ENCODE measurements around the gene CASP6.

The CASP6 gene

GRCh38 chr4:109671350-109671749 lies 31.9 kb downstream of the CASP6 start:
- DNase-seq, result no peak

DNA sequence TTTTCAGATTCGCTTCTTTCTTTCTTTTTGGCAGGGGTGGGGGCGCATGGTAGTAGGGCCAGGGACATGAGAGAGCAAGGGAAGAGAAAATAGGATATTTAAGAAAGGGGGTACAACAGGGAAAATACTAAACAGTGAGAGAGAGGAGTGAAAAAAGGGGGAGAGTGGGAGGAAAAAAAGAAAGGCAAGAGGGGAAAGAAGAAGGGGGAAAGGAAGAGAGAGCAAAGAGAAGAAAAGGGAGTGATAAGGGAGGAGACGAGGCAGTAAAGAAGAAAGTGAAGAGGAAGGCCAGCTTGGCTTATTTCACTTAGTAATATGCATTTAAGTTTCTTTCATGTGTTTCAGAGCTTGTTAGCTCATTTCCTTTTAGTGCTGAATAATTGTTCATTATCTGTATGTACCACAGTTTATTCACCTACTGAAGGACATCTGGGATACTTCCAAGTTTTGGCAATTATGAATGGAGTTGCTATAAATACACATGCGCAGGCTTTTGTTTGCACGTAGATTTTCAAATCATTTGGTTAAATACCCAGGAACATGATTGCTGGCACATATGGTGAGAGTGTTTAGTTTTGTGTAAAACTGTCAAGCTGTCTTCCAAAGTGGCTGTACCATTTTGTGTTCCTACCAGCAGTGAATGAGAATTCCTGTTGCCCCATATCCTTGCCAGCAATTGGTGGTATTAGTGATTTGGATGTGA lies 37.3 kb downstream of the CASP6 start:
- DNase-seq, result no peak

- DNase-seq, result no peak
Measured at GRCh38 chr4:109662771-109663170, 40.5 kb downstream of the CASP6 start.

DNA sequence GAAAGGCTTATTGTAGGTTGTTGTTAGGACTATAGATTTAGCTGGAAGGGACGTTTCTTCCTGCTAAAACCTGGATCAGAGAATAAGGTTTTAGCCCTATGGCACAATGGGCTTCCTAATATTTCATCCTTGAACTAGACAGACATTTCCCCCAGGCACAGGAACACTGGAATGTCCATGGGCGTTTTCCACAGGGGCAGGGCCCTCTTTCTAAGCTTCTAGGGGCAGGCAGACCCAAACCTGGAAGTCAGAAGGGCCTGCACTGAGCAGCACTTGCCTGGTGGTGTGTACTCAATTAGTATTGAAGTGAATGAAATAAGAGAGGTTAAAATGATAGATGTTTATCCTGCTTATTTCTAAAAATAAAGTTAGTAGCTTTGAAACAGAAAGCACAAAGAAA lies 41.1 kb downstream of the CASP6 start:
- no peak for DNase-seq

DNA sequence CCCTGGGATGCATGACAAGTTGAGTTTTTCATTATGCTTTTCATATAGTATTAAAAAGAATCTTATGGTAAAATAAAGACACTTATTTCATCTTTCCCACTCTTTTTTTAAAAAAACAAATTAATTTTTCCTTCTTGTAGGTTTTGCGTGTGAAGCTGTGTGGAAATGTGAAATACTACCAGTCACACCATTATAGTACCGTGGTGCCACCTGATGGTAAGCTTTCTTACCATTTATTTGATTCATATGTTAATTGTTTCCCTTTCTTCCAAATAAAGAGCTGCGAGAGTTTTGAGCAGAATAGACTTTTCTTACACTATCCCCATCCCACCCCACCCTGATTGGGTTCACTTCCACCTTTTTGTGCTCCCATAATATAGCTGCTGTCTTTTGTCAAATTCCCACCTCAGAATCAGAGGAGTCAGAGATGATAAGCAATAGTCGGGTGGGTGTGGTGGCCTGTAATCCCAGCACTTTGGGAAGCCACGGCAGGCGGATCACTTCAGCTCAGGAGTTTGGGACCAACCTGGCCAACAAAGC lies 44.3 kb downstream of the CASP6 start:
- no peak for DNase-seq

DNA sequence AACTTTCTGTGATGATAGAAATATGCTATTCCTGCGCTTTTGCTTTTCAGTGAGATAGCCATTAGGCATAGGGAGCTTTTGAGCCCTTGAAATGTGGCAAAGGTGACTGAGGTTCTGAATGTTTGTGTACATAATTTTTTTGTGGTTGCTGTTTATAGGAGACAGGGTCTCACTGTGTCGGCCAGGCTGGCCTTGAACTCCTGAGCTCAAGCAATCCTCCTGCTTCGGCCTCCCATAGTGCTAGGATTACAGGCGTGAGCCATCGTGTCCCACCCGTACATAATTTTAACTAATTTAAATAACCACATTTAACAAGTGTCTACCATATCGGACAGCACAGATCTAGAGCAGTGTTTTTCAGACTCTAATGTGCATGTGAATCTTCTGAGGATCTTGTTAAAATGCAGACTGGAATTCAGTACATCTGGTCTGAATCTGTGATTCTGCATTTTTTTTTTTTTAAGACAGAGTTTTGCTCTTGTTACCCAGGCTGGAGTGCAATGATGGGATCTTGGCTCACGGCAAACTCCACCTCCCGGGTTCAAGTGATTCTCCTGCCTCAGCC lies 45.3 kb downstream of the CASP6 start:
- no peak for DNase-seq

DNA sequence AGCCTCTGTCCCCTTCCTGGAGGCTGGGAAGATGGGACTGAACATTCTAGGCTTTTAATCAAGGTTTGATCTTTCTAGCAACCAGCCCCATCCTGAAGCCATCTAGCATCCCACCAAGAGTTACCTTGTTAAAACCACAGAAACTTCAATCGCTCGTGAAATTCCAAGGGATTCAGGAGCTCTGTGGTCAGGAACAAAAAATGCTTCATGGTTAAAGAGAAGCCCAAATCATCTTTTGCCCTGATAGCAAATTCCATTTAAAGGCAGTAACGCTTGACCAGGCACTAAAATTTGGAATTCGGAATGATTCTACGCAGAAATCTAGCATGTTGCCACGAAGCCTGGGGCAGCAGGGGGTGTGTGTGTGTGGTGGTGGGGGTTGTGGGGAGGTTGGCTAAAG lies 47.8 kb downstream of the CASP6 start:
- no peak for DNase-seq

- no peak for DNase-seq
Measured at GRCh38 chr4:109649872-109650271, 53.4 kb downstream of the CASP6 start.

DNA sequence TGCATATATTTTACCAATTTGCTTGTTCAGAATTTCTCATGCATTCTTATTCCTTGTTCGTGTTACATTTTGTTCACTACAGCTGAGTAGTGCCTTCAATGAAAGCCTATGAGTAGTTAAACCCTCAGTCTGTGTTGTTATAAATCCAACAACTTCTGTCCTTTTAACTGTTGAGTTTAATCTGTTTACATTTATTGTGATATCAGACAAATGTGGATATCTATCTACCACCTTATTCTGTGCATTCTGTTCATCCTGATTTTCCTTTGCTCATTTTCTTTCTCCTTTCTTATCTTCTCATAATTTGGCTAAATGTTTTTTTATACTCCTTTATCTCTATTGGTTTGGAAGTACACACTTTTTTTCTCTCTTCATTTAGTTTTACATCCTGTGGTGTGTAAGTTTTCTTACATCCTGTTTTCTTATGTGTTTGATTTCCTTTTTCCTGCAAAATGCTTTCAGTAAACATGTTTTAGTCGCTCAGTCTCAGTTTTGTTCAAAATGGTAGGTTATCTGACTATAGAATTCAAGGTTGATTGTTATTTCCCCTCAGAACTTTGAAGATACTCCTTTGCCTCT lies 54.2 kb downstream of the CASP6 start:
- DNase-seq, result no peak

GRCh38 chr4:109648266-109648996 lies 54.8 kb downstream of the CASP6 start:
- no peak for DNase-seq

- DNase-seq, result no peak
Measured at GRCh38 chr4:109645874-109646710, 57.2 kb downstream of the CASP6 start.

- DNase-seq, result no peak
Measured at GRCh38 chr4:109640644-109641043, 62.6 kb downstream of the CASP6 start.
